DMS 273 (cell line): ENCODE measurements around the gene ARHGAP6.
A peak's percentile ranks its signal among the peaks of the same experiment; 100 is the strongest.
"Not testable (repeated sequence)": the region's sequence is repeated elsewhere in the genome, so short reads cannot be mapped to it uniquely, and the experiment has no call there.

Experiments used
- DNase-seq: peaks from one replicate; lab custom pipeline; 2025; ENCODE audit not compliant: unreplicated experiment; lab: John Stamatoyannopoulos, UW

Gene ARHGAP6

GRCh38 chrX:11531226-11531625 is 134.5 kb downstream of the ARHGAP6 start:
- peak; percentile 40 for DNase-seq

GRCh38 chrX:11530621-11531020 is 135.1 kb downstream of the ARHGAP6 start:
- DNase-seq = no peak

GRCh38 chrX:11528623-11529022 is 137.1 kb downstream of the ARHGAP6 start:
- DNase-seq = no peak

- DNase-seq = no peak
Measured at GRCh38 chrX:11525685-11526084, 140.0 kb downstream of the ARHGAP6 start.

- DNase-seq = not testable (repeated sequence)
Measured at GRCh38 chrX:11519234-11519633, 146.5 kb downstream of the ARHGAP6 start.

- no peak for DNase-seq
Measured at GRCh38 chrX:11509786-11510185, 155.9 kb downstream of the ARHGAP6 start.

- DNase-seq = no peak
Measured at GRCh38 chrX:11504234-11504633, 161.5 kb downstream of the ARHGAP6 start.

GRCh38 chrX:11499076-11500044 is 166.4 kb downstream of the ARHGAP6 start:
- no peak for DNase-seq

- DNase-seq = not testable (repeated sequence)
Measured at GRCh38 chrX:11491375-11491774, 174.3 kb downstream of the ARHGAP6 start.

GRCh38 chrX:11484290-11484689 is 181.4 kb downstream of the ARHGAP6 start:
- no peak for DNase-seq

GRCh38 chrX:11481035-11481434 is 184.7 kb downstream of the ARHGAP6 start:
- DNase-seq = no peak

- no peak for DNase-seq
Measured at GRCh38 chrX:11480626-11481025, 185.1 kb downstream of the ARHGAP6 start.

- peak; percentile 78 for DNase-seq
Measured at GRCh38 chrX:11478911-11479310, 186.8 kb downstream of the ARHGAP6 start.

GRCh38 chrX:11478026-11478425 is 187.7 kb downstream of the ARHGAP6 start:
- DNase-seq = no peak

- no peak for DNase-seq
Measured at GRCh38 chrX:11474576-11474975, 191.1 kb downstream of the ARHGAP6 start.

- DNase-seq = no peak
Measured at GRCh38 chrX:11474021-11474420, 191.7 kb downstream of the ARHGAP6 start.

- no peak for DNase-seq
Measured at GRCh38 chrX:11472879-11473278, 192.8 kb downstream of the ARHGAP6 start.

- no peak for DNase-seq
Measured at GRCh38 chrX:11472381-11472780, 193.3 kb downstream of the ARHGAP6 start.

- DNase-seq = no peak
Measured at GRCh38 chrX:11470250-11470974, 195.3 kb downstream of the ARHGAP6 start.

- DNase-seq = no peak
Measured at GRCh38 chrX:11465648-11466411, 199.9 kb downstream of the ARHGAP6 start.

GRCh38 chrX:11464836-11465463 is 200.8 kb downstream of the ARHGAP6 start:
- DNase-seq = no peak
